Measurements from ENCODE around the gene LAMA2. TPM values are rescaled to one million over a fixed set of nuclear protein-coding genes. Genes with fewer than 3 reads are reported as not detected.

Gene LAMA2
- total RNA-seq, 1 experiment from 2014 or later, result 4.2 TPM

- H2AK5ac ChIP-seq (ENCODE audit: insufficient read length, low read length), result no peak overlapping the region
- H3K9me3 ChIP-seq (ENCODE audit: control insufficient read depth, low read depth, low read length), result no peaks in the 10 kb centered on the region
- H3K14ac ChIP-seq (ENCODE audit: insufficient read depth, low read length), result no peak overlapping the region
- Mint-ChIP-seq H3K27ac (no peak overlapping the region; a peak in 1 of 7 replicates), H3K4me3 (no peak overlapping the region), H3K9me3 (no peaks in the 10 kb centered on the region), H3K27me3 (ENCODE audit: low read depth) (peaks cover 43% of the 10 kb centered on the region), H3K36me3 (ENCODE audit: insufficient read depth in 1 of 3, low read depth in 3 of 3) (no peaks in the 10 kb centered on the region), H3K4me1 (peaks cover 9 to 13% of the 10 kb centered on the region in 2 experiments)
- H3K23me2 ChIP-seq (ENCODE audit: insufficient read length, low read depth, low read length, poor library complexity, severe bottlenecking), result no peaks in the 10 kb centered on the region
- H3K79me2 ChIP-seq (ENCODE audit: insufficient read depth, low read length), result no peaks in the 10 kb centered on the region
- no peaks in the 10 kb centered on the region for H4K20me1 ChIP-seq (ENCODE audit: control insufficient read depth, insufficient read depth, insufficient read length)
- H3K4me1 ChIP-seq (ENCODE audit: insufficient read depth, low read length), result no peaks in the 10 kb centered on the region
- H3K9ac ChIP-seq (ENCODE audit: extremely low read depth, insufficient read length, low read length), result no peak overlapping the region
- H2AFZ ChIP-seq (ENCODE audit: low read length), result no peak overlapping the region
- no peak for DNase-seq
- H2BK20ac ChIP-seq (ENCODE audit: low read depth, low read length, poor library complexity, severe bottlenecking), result no peak overlapping the region
- no peak for TF ChIP-seq CTCF (conservative IDR thresholded peaks at IDR 0.05)
- no peak overlapping the region for H3K4me2 ChIP-seq (ENCODE audit: insufficient read depth, insufficient read length, low read length)
- no peaks in the 10 kb centered on the region for H3K79me1 ChIP-seq (ENCODE audit: insufficient read depth, low read depth, low read length, poor library complexity, severe bottlenecking)
- no peak overlapping the region for H3K4ac ChIP-seq (ENCODE audit: low read depth, low read length)
- H2BK15ac ChIP-seq (ENCODE audit: low read depth, low read length), result no peak overlapping the region
- H2BK5ac ChIP-seq (ENCODE audit: insufficient read length, low read length), result no peak overlapping the region
- no peak overlapping the region for H3K23ac ChIP-seq (ENCODE audit: insufficient read length, low read depth, low read length)
- no peak overlapping the region for H4K91ac ChIP-seq (ENCODE audit: insufficient read length, low read depth, low read length)
- H3K27ac ChIP-seq (ENCODE audit: insufficient read length, low read depth, low read length), result no peak overlapping the region
- H4K5ac ChIP-seq (ENCODE audit: insufficient read length, low read depth, low read length), result no peak overlapping the region
- no peak overlapping the region for H2BK120ac ChIP-seq (ENCODE audit: low read depth, low read length, poor library complexity, severe bottlenecking)
- no peak overlapping the region for H3K18ac ChIP-seq (ENCODE audit: insufficient read length, low read depth, low read length)
- no peak overlapping the region for H3K56ac ChIP-seq (ENCODE audit: insufficient read length, low read depth, low read length)
- no peak overlapping the region for H4K8ac ChIP-seq (replicated peaks; ENCODE audit: insufficient read length, low read depth, low read length)
- H3K27me3 ChIP-seq (ENCODE audit: insufficient read depth, low read length), result no peaks in the 10 kb centered on the region
- WGBS (ENCODE audit: extremely low coverage, insufficient read length, low lambda C conversion rate), result no CpG with 5 or more reads among the region's 2 CpGs
- H2BK12ac ChIP-seq (ENCODE audit: insufficient read length, low read depth, low read length), result no peak overlapping the region
- no peak overlapping the region for H3T11ph ChIP-seq (ENCODE audit: low read length)
Measured at GRCh38 chr6:129029778-129030177, 146.8 kb downstream of the LAMA2 start.
